ENCODE results near the gene PCDHB9. TPM values are rescaled to one million over a fixed set of nuclear protein-coding genes. Genes with fewer than 3 reads are reported as not detected.
A peak's percentile ranks its signal among the peaks of the same experiment; 100 is the strongest.

PCDHB9 gene
- total and polyA plus RNA-seq, 2 donors (not counting 1 experiment from before 2014, with no cell fraction given) = 0.12 TPM

DNA sequence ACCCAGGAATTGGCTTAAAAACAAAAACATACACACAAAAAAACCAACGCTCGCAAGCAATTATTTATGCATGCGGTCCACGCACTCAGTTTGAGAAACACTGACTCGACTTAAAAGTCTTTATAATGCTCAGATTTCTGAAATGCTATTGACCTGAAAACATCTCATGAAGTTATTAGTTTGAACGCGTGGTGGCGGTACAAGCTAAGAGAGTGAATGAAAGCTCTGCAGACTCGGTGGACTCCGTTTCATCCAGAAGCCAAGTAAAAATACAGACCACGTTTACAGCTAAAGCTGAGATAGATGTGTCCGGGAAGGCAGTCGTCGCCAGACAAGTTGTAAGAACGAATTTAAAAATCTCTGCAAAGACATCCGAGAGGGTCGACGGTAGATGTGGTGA lies 37.1 kb upstream of the PCDHB9 start, which contains the start of gene PCDHB6:
TSS of gene PCDHB6 (plus strand) at position 246 of the 400 bp plus-strand sequence. CDS start 201 bp downstream, outside the sequence.
- ATAC-seq (ENCODE audit: low read depth) = no peak
- WGBS (ENCODE audit: insufficient coverage) = 24% methylated on average over 15 of the region's 18 CpGs
- Mint-ChIP-seq H3K4me1 (no peaks in the 10 kb centered on the region), H3K4me3 (no peak within 1 kb of the TSS), H3K27me3 (peaks cover 17% of the 10 kb centered on the region), H3K9me3 (ENCODE audit: insufficient read depth) (no peaks in the 10 kb centered on the region), H3K27ac (no peak within 1 kb of the TSS)
- Histone ChIP-seq H2AFZ (ENCODE audit: insufficient read depth, low read depth, low read length, poor library complexity, severe bottlenecking) (peak within 1 kb of the TSS; percentile 17), H3K4me1 (ENCODE audit: control insufficient read depth in 2 of 2, insufficient read depth in 2 of 2, low read length in 2 of 2) (no peaks in the 10 kb centered on the region), H4K20me1 (ENCODE audit: control insufficient read depth, insufficient read depth, low read length, poor library complexity, severe bottlenecking) (no peaks in the 10 kb centered on the region), H3K27me3 (replicated peaks in 1 of 4; ENCODE audit: control extremely low read depth in 1 of 4, control insufficient read depth in 3 of 4, insufficient read depth in 4 of 4, low read length in 3 of 4) (peaks cover 0 to 6% (median 2%) of the 10 kb centered on the region in 4 experiments), H3K36me3 (replicated peaks in 1 of 2; ENCODE audit: control extremely low read depth in 1 of 2, control insufficient read depth in 1 of 2, extremely low read depth in 1 of 2, insufficient read depth in 2 of 2, low read length in 1 of 2) (no peaks in the 10 kb centered on the region), H3K4me3 (ENCODE audit: control extremely low read depth in 1 of 5, extremely low read depth in 1 of 5, insufficient read depth in 1 of 5, low read depth in 2 of 5, low read length in 4 of 5) (no peak within 1 kb of the TSS), H3K27ac (ENCODE audit: low read length in 2 of 2) (no peak within 1 kb of the TSS), H3K4me2 (replicated peaks; ENCODE audit: low read depth, low read length, poor library complexity, severe bottlenecking) (no peak within 1 kb of the TSS), H3K9ac (ENCODE audit: low read length) (no peak within 1 kb of the TSS), H3K9me3 (ENCODE audit: control extremely low read depth in 1 of 3, control insufficient read depth in 2 of 3, insufficient read depth in 1 of 3, low read length in 2 of 3) (peaks cover 0 to 26% (median 9%) of the 10 kb centered on the region in 3 donors), H3K79me2 (ENCODE audit: control insufficient read depth, insufficient read depth, low read length) (no peaks in the 10 kb centered on the region)
- DNase-seq = no peak
- CTCF ChIA-PET = interaction anchor here (0.9 kb wide), 1 partner anchor 414 kb away, joined by 3 read pairs; no protein-coding TSS in a partner anchor
- POLR2A ChIA-PET = no interaction called here
- intact Hi-C loops (cut with micrococcal nuclease) = no loop called here
- TF ChIP-seq, protein P1, sequence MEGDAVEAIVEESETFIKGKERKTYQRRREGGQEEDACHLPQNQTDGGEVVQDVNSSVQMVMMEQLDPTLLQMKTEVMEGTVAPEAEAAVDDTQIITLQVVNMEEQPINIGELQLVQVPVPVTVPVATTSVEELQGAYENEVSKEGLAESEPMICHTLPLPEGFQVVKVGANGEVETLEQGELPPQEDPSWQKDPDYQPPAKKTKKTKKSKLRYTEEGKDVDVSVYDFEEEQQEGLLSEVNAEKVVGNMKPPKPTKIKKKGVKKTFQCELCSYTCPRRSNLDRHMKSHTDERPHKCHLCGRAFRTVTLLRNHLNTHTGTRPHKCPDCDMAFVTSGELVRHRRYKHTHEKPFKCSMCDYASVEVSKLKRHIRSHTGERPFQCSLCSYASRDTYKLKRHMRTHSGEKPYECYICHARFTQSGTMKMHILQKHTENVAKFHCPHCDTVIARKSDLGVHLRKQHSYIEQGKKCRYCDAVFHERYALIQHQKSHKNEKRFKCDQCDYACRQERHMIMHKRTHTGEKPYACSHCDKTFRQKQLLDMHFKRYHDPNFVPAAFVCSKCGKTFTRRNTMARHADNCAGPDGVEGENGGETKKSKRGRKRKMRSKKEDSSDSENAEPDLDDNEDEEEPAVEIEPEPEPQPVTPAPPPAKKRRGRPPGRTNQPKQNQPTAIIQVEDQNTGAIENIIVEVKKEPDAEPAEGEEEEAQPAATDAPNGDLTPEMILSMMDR (IDR thresholded peaks at IDR 0.05) = no peak
- TF ChIP-seq EZH2 (IDR thresholded peaks at IDR 0.05; ENCODE audit: borderline replicate concordance, insufficient read depth, low read depth, low read length, poor library complexity, severe bottlenecking) = no peak

DNA sequence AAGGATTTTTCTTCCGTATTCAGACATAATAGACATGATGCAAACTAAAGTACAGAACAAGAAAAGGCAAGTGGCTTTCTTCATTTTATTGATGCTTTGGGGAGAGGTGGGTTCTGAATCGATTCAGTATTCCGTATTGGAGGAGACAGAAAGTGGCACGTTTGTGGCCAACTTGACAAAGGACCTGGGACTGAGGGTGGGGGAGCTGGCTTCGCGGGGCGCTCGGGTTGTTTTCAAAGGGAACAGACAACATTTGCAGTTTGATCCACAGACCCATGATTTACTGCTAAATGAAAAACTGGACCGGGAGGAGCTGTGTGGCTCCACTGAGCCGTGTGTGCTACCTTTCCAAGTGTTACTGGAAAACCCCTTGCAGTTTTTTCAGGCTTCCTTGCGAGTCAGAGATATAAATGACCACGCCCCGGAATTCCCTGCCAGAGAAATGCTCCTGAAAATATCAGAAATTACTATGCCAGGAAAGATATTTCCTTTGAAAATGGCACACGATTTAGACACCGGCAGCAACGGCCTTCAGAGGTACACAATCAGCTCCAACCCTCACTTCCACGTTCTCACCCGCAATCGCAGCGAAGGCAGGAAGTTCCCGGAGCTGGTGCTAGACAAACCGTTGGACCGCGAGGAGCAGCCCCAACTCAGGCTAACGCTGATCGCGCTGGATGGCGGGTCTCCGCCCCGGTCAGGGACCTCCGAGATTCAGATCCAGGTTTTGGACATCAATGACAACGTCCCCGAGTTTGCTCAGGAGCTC lies 36.6 kb upstream of the PCDHB9 start:
- no peaks in the 10 kb centered on the region for H3K79me2 ChIP-seq (ENCODE audit: control insufficient read depth, insufficient read depth, low read length)
- ChIA-PET POLR2A (no interaction called here), CTCF (interaction anchor here (0.9 kb wide), 1 partner anchor 414 kb away, joined by 3 read pairs; no protein-coding TSS in a partner anchor)
- DNase-seq = no peak
- no peak overlapping the region for H3K4me2 ChIP-seq (replicated peaks; ENCODE audit: low read depth, low read length, poor library complexity, severe bottlenecking)
- intact Hi-C loops (cut with micrococcal nuclease) = no loop called here
- Mint-ChIP-seq H3K4me3 (no peak overlapping the region), H3K27ac (no peak overlapping the region), H3K27me3 (peaks cover 19% of the 10 kb centered on the region), H3K4me1 (no peaks in the 10 kb centered on the region), H3K9me3 (ENCODE audit: insufficient read depth) (no peaks in the 10 kb centered on the region)
- H3K4me3 ChIP-seq (ENCODE audit: control extremely low read depth in 1 of 5, extremely low read depth in 1 of 5, insufficient read depth in 1 of 5, low read depth in 2 of 5, low read length in 4 of 5) = no peak overlapping the region
- no peaks in the 10 kb centered on the region for H3K36me3 ChIP-seq (replicated peaks in 1 of 2; ENCODE audit: control extremely low read depth in 1 of 2, control insufficient read depth in 1 of 2, extremely low read depth in 1 of 2, insufficient read depth in 2 of 2, low read length in 1 of 2)
- TF ChIP-seq, protein P1 (IDR thresholded peaks at IDR 0.05) = no peak
- no peak for TF ChIP-seq EZH2 (IDR thresholded peaks at IDR 0.05; ENCODE audit: borderline replicate concordance, insufficient read depth, low read depth, low read length, poor library complexity, severe bottlenecking)
- peak overlapping the region; percentile 17 for H2AFZ ChIP-seq (ENCODE audit: insufficient read depth, low read depth, low read length, poor library complexity, severe bottlenecking)
- peaks cover 0 to 6% (median 2%) of the 10 kb centered on the region in 4 experiments for H3K27me3 ChIP-seq (replicated peaks in 1 of 4; ENCODE audit: control extremely low read depth in 1 of 4, control insufficient read depth in 3 of 4, insufficient read depth in 4 of 4, low read length in 3 of 4)
- H3K9me3 ChIP-seq (ENCODE audit: control extremely low read depth in 1 of 3, control insufficient read depth in 2 of 3, insufficient read depth in 1 of 3, low read length in 2 of 3) = peaks cover 0 to 29% (median 9%) of the 10 kb centered on the region in 3 donors
- H4K20me1 ChIP-seq (ENCODE audit: control insufficient read depth, insufficient read depth, low read length, poor library complexity, severe bottlenecking) = no peaks in the 10 kb centered on the region
- no peaks in the 10 kb centered on the region for H3K4me1 ChIP-seq (ENCODE audit: control insufficient read depth in 2 of 2, insufficient read depth in 2 of 2, low read length in 2 of 2)
- WGBS (ENCODE audit: insufficient coverage) = 51% methylated on average over 33 of the region's 33 CpGs
- H3K27ac ChIP-seq (ENCODE audit: low read length in 2 of 2) = no peak overlapping the region
- no peak for ATAC-seq (ENCODE audit: low read depth)
- no peak overlapping the region for H3K9ac ChIP-seq (ENCODE audit: low read length)

All from B cell (primary cell).